Stimulated activated CD4-positive, alpha-beta T cell treated with anti-CD3 and anti-CD28 coated beads, TNF-alpha, amount 100 ng/mL, for 1 hour (primary cell): ENCODE measurements around the gene COTL1.
"Not testable (repeated sequence)": the region's sequence is repeated elsewhere in the genome, so short reads cannot be mapped to it uniquely, and the experiment has no call there.

Experiments used
- DNase-seq, 3 donors: peaks; one replicate each; pipeline ENCODE4 v3.0.0-alpha.2; 2020; ENCODE audit warnings: low read depth in 3 of 3, low spot score in 1 of 3

COTL1 gene

DNA sequence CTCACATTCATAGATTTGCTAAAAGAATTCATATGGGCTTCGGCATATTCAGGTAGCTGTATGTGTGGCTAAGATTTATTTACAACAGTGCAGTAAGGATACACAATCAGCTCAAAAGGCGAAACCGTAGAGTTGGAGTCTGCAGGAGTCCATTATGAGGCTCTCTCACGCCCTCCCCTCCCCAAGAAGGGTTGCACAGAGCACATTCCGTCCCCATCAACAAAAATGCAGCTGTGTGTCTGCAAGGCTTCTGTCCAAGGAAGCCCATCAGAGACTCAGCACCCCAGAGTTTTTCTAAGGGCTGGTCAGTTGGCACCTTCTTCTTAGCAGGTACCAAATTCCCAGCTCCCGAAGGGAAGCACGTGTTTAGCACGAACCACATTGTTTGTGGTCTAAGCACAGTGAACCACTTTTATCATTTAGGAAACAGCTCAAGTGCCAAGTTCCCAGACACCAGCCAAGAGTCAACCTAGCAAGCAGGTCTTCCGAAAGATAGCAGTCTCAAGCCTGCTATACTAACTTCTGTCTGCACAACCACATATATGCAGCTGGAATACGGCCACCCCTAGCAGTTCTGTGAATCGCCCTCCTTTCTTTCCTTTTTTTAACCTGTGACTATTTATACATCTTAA is 84.9 kb downstream of the COTL1 start:
- DNase-seq, result no peak

- no peak for DNase-seq
Observed at GRCh38 chr16:84532291-84532724, 85.6 kb downstream of the COTL1 start.

DNA sequence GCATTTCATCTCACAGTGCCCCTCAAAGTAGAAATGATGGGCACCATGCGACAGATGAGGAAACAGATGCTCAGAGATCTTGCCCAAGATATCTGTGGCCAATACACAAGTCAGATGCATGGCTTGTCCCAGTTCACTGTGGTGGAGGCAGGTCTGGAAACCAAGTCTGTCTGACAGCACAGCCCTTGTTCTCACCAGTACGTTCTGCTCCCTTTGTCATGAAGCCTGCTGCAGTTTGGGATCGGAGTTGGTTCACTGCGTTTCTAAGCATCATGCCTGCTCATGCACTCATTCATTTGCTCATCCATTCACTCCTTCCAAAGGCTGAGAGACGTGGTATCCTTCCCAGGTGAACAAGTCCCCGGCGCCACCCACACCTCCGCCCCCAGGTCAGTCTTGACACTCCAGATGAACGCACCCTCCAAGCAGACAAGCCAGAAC is 86.2 kb downstream of the COTL1 start:
- no peak for DNase-seq

GRCh38 chr16:84530590-84530989 is 87.3 kb downstream of the COTL1 start:
- DNase-seq, result no peak

DNA sequence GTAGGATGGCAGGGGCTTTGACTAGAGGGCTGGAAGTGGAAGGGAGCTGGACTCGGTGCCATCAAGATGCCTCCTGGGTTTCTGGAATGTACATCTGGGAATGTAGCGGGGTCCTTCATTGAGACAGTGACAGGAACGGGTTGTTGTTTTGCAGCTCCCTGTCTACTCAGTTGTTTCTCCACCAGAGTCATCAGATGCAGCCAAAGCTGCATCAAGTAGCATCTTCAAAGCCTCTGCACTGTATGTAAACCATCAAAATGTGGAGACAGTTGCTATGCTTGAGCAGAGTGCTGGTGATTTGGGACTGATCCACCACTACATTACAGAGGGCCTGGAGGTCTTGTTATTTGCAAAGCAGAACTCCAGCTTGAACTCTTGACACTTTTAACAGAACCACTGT is 88.3 kb downstream of the COTL1 start:
- DNase-seq, result no peak

DNA sequence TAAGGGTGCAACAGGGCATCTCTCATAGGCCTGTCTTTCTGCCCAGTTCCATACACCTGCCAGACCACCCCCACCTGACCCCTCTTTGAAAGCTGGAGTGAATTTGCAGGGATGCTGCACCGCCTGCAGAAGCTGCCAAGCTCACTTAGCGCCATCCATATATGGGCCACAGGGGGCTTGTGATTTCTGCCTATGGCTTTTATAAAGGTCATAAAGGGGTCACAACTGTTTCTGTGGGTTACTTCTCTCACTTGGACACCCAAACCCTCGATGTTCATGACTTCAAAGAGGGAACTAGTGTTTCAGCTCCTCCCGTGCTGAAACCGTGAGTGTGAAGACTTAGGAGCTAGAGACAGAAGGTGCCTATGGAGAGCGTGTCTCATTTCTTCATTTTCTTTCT is 89.6 kb downstream of the COTL1 start:
- no peak for DNase-seq

DNA sequence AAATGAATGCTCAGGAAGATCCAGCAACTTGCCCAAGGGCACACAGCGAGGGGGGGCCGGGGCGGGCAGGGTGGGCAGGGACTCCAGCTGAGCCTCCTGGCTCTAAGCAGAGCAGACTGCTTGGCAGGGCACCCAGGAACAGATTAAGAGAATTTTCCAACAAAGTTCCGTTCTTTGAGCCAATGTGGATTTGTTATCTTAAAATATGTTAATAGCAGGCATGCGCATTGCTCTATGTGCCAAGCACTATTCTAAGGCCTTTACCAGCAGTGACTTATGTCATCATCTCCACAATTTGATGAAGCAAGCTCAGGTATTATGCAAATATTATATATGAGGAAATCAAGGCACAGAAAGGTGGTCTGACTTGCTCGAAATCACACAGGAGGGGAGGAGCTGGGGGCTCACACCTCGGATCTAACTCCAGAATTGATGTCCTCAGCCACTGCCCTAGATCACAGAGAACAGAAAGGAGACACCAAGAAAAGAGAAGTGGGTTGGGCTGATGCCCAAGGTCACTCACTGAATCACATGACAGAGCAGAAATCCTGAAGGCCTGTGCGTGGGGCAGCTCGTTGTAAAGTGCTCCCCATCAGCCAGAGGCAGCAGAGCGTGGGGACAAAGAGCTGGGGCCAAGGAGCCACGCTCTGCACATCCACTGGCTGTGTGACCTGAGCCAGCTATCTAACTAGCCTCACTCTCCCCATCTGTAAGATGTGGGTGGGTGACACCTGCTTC is 90.2 kb downstream of the COTL1 start:
- DNase-seq, result no peak

DNA sequence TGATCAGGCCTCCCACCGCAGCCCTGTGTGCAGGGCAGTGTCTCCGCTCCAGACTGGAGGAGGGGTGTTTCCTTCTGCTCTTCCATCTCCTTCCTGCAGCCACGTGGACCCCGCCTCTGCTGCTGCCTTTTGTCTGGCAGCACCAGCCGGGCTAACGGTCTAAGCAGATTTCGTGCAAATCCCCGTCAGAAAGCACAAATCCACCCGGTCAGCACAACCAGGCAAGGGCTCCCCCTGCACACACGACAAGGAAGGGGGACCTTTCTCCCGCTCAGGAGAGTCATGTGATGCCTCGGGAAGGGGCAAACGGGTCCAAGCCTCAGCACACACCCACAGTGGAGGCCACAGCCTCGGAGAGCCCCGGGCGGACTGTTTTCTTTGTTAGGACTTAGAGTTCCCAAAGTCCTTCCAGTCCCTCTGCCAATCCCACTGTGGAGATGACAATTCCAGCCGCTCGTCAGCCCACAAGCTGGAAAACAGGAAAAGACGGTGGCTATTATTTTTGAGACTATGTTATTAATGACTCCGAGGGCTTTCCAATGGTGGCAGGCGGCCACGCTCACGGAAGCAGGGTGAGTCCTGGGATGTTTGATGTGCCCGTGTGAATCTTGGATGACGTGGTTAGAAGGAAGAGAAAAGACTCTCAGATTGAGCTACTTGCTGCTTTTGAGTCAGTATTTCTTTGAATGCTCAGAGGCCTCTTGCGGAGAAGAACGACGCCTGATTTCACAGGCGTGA is 90.9 kb downstream of the COTL1 start:
- no peak for DNase-seq

GRCh38 chr16:84524941-84525581 is 92.8 kb downstream of the COTL1 start:
- DNase-seq, result not testable (repeated sequence)

DNA sequence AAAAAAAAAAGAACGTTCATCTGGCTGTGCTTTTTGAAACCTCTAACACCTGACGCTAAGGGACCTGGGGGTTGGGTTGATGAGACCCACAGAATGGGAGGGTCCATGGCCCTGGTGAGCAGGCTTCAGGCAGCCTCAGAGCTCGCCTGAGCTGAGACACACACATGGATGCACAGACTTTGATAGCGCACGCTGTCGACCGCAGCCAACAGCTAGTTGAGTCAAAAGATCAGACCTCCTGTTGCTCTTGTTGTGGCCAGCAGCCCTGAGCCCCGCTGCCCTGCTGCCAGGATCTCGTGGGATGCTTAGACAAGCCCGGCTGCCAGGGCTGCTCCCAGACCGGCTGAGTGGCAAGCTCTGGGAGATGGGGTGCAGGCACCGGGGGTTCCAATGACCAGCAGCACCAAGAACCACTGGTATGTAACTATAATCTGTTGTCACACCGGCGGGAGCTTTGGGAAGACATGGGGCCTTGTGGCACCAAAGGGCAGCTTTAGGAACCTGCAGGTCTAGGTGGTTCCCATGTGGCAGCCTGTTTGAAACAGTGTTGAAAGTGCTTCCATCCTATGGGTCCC is 93.4 kb downstream of the COTL1 start:
- no peak for DNase-seq

GRCh38 chr16:84521497-84521770 is 96.4 kb downstream of the COTL1 start:
- no peak for DNase-seq

GRCh38 chr16:84520725-84521496 is 97.0 kb downstream of the COTL1 start:
- DNase-seq, result no peak

DNA sequence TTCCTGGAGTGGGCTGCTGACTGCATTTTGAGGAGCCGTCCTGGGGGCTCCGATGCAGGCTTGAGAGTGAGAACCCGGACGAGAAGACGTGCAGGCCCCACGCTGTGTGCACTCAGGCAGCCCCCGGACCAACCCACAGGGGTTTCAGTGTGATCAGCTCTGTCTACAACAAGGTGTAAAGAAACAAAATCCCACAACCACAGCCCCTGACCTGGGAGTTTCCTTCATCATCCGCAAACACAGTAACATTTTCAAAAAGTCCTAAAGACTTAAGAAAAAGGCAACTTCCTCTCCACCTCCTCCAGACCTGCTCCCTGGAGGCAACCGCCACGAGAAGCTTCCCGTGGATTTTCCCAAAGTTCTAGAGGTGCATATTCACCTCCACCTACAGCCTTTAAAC is 98.0 kb downstream of the COTL1 start:
- no peak for DNase-seq

DNA sequence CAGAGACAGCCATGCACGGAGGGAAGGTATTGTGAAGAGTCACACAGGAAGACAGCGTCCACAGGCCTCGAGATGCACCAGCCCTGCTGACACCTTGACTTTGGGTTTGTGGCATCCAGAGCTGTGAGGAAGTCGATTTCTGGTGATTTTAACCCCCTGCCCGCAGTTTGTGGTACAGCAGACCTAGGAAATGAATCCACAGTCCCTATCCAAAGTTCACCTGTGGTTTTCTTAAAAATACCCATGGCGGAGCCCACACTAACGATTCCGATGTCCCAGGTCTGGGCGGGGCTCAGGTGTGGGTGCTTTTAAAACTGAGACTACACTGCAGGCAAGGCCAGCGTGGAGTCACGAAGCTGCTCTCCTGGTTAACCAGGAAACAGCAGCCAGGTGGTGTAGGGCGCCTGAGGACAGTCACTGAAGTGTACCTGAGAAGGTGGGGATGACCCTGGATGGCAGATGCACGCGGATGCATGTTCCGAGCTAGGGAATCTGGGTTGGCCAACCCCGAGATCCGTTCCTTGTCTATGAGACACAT is 99.0 kb downstream of the COTL1 start:
- no peak for DNase-seq

DNA sequence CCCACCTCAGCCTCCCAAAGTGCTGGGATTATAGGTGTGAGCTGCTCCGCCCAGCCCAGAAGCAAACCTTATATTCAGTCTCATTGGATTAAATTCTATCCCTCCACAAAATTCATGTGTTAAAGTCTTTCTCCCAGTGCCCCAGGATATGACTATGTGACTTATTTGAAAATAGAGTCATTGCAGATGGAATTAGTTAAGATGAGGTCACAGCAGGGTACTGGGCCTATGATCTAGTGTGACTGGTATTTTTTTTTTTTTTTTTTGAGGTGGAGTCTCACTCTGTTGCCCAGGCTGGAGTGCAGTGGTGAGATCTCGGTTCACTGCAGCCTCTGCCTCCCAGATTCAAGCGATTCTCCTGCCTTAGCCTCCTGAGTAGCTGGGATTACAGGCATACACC is 99.7 kb downstream of the COTL1 start:
- not testable (repeated sequence) for DNase-seq

DNA sequence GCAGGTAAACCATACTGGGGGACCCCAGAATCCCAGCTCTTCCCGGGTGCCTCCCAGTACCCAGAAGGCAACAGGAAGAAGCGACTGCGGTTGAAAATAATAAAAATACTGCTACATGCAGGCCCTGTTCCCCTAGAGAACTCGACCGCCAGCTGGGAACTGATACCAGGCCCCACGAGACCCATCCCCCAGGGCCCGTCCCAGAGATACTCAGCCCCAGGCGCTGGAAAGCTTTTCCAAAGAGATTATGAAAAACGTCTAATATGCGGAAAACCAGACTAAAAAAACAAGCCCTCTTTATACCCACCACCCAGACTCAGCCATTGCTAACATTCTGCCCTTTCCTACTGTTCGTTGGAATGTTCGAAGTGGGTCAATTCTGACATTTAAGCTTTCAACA is 100.5 kb downstream of the COTL1 start:
- DNase-seq, result no peak
